Measurements from ENCODE around the gene DNAAF8.

DNA sequence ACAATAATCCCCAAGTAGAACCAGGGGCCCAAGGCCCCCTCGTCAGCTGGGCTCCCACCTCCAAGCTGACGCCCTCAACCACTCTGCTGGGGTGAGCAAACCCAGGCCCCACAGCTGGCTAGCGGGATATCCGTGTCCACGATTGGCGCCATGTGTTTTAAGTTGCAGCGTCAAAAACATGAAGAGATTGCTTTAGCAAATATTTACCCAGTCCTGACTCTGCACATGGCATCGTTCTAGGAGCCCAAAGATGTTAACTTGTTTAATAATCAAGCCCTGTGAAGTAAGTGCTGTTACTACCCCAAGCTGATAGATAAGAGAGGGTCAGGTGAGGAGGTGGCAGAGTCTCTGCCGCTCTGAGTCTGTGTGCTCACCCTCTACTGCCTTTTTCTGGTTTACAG lies 54.2 kb downstream of the DNAAF8 start:
- TF ChIP-seq REST (IDR thresholded peaks at IDR 0.05; ENCODE audit: insufficient read depth in 1 of 2, low read depth in 2 of 2, low read length in 2 of 2) (no peak), POLR2AphosphoS5 (IDR thresholded peaks at IDR 0.05; ENCODE audit: low read depth, low read length) (no peak), FOXP2 (optimal IDR thresholded peaks at IDR 0.05; ENCODE audit: borderline replicate concordance, extremely low read depth, extremely low read length, insufficient read depth) (no peak), SIN3A (IDR thresholded peaks at IDR 0.05; ENCODE audit: borderline replicate concordance, insufficient read depth, low read length) (no peak), TAF1 (IDR thresholded peaks at IDR 0.05; ENCODE audit: borderline replicate concordance, insufficient read depth, low read length) (no peak)
